Endothelial cell of umbilical vein (primary cell): Measurements from ENCODE around the gene SRA1. TPM values are rescaled to one million over a fixed set of nuclear protein-coding genes. Genes with fewer than 3 reads are reported as not detected.
A peak's percentile ranks its signal among the peaks of the same experiment; 100 is the strongest.

Experiments used
- BruUV-seq: library from RNA; stranded (reverse); fragments of 400-500 nt; replicated peaks from 2 replicates; lab custom pipeline; 2021; lab: Mats Ljungman, UMichigan
- CTCF ChIA-PET: fragments of 300-600, 350-600 bp; sonication (Branson Sonifier 250); formaldehyde crosslinking; loops from one replicate; lab custom pipeline; 2021; ENCODE audit warnings: antibody characterized with exemption, inconsistent platforms; lab: Charles Lee
- POLR2A ChIA-PET: fragments of 300-600, 350-600 bp; sonication (Branson Sonifier 250); formaldehyde crosslinking; loops from one replicate; lab custom pipeline; 2021; ENCODE audit warnings: antibody characterized with exemption, inconsistent platforms; lab: Charles Lee
- DNase-seq: peaks from one replicate; pipeline ENCODE4 v3.0.0-alpha.2; 2011; ENCODE audit warnings: low read depth, low spot score
- FAIRE-seq: peaks from 2 replicates; lab custom pipeline; 2011; peaks lifted over from hg19 to GRCh38; lab: Jason Lieb, UNC
- H2AFZ ChIP-seq: 2 replicates; pipeline ENCODE4 v1.6.0; 2012; ENCODE audit warnings: low read depth, low read length, control low read depth, inconsistent platforms
- H3K27ac ChIP-seq: 2 replicates; pipeline ENCODE4 v1.5.1; 2011; ENCODE audit warnings: low read depth, mild to moderate bottlenecking, control low read depth, low read length, moderate library complexity; ENCODE audit not compliant: insufficient read depth
- H3K27me3 ChIP-seq, 2 experiments: 2 replicates each; pipeline versions ENCODE4 v1.6.0 to v1.6.1; 2011; ENCODE audit warnings: low read length in 2 of 2, mixed read lengths in 1 of 2; ENCODE audit not compliant: control insufficient read depth in 2 of 2, insufficient read depth in 2 of 2
- H3K36me3 ChIP-seq, 2 experiments: 2 replicates in 1 of 2; 3 replicates in 1 of 2; pipeline ENCODE4 v1.5.1; 2011; ENCODE audit warnings: low read length in 2 of 2, mild to moderate bottlenecking in 1 of 2, moderate library complexity in 1 of 2; ENCODE audit not compliant: control insufficient read depth in 2 of 2, insufficient read depth in 2 of 2; ENCODE audit errors: extremely low read depth in 1 of 2
- H3K4me1 ChIP-seq: 3 replicates; pipeline ENCODE4 v1.5.1; 2011; ENCODE audit warnings: mild to moderate bottlenecking, low read length; ENCODE audit not compliant: control insufficient read depth, insufficient read depth; ENCODE audit errors: extremely low read depth
- H3K4me2 ChIP-seq: 2 replicates; pipeline ENCODE4 v1.6.1; 2011; ENCODE audit warnings: low read length, control low read depth, mixed read lengths; ENCODE audit not compliant: insufficient read depth
- H3K4me3 ChIP-seq, 3 experiments: fragments of 200-600 bp in 1 of 3; sonication (generic), shearing (Covaris generic) in 1 of 3; replicated peaks in 1 of 3; 2 replicates each; pipeline ENCODE4 v1.5.1; 2011 to 2016; ENCODE audit warnings: control low read depth in 3 of 3, low read length in 3 of 3, mild to moderate bottlenecking in 2 of 3, inconsistent platforms in 1 of 3, low read depth in 1 of 3, moderate library complexity in 1 of 3; ENCODE audit not compliant: insufficient read depth in 1 of 3
- H3K79me2 ChIP-seq: 2 replicates; pipeline ENCODE4 v1.6.0; 2012; ENCODE audit warnings: low read length, inconsistent platforms; ENCODE audit not compliant: control insufficient read depth, insufficient read depth
- H3K9ac ChIP-seq: replicated peaks from 2 replicates; pipeline ENCODE3; 2011; ENCODE audit warnings: low read length, control low read depth; ENCODE audit not compliant: insufficient read depth; ENCODE audit errors: extremely low read depth
- H3K9me1 ChIP-seq: replicated peaks from 3 replicates; pipeline ENCODE4 v1.6.0; 2011; ENCODE audit warnings: mild to moderate bottlenecking, low read length; ENCODE audit not compliant: control insufficient read depth, insufficient read depth; ENCODE audit errors: extremely low read depth
- H3K9me3 ChIP-seq: replicated peaks from 2 replicates; pipeline ENCODE4 v1.5.1; 2012; ENCODE audit warnings: low read length, inconsistent platforms; ENCODE audit not compliant: control insufficient read depth, insufficient read depth
- H4K20me1 ChIP-seq: replicated peaks from 2 replicates; pipeline ENCODE3; 2011; ENCODE audit warnings: mild to moderate bottlenecking, low read length; ENCODE audit not compliant: control insufficient read depth, insufficient read depth; ENCODE audit errors: extremely low read depth
- EZH2 ChIP-seq: IDR thresholded peaks from 2 replicates; pipeline ENCODE4 v1.6.1; 2012; ENCODE audit warnings: borderline replicate concordance, low read depth, mild to moderate bottlenecking, moderate library complexity, low read length, inconsistent platforms; ENCODE audit not compliant: severe bottlenecking
- FOS ChIP-seq: IDR thresholded peaks from 2 replicates; pipeline ENCODE4 v1.6.1; 2011; ENCODE audit warnings: mild to moderate bottlenecking, low read length, moderate library complexity, borderline replicate concordance; ENCODE audit not compliant: insufficient read depth
- GATA2 ChIP-seq: IDR thresholded peaks from 2 replicates; pipeline ENCODE4 v1.7.0; 2011; ENCODE audit warnings: low read depth, mild to moderate bottlenecking, moderate library complexity, mixed read lengths, low read length; ENCODE audit not compliant: insufficient read length, insufficient read depth
- JUN ChIP-seq: IDR thresholded peaks from 2 replicates; pipeline ENCODE4 v1.6.1; 2011; ENCODE audit warnings: borderline replicate concordance, low read depth; ENCODE audit not compliant: insufficient read length, insufficient read depth
- MYC ChIP-seq: IDR thresholded peaks from one replicate; pipeline ENCODE4 v1.6.1; 2011; ENCODE audit warnings: mild to moderate bottlenecking, low read depth, low read length
- POLR2A ChIP-seq: IDR thresholded peaks from 2 replicates; pipeline ENCODE4 v1.6.1; 2012; ENCODE audit warnings: low read depth, mild to moderate bottlenecking, control low read depth, low read length
- POLR2AphosphoS5 ChIP-seq: IDR thresholded peaks from 2 replicates; pipeline ENCODE4 v1.6.1; 2012; ENCODE audit warnings: low read depth, mild to moderate bottlenecking, control low read depth, low read length, moderate library complexity; ENCODE audit not compliant: insufficient read depth
- dilution Hi-C: fragments of 300-500 bp; cut with MboI; formaldehyde crosslinking; loops from one replicate; pipeline ENCODE4 v1.15.0; 2019; ENCODE audit warnings: low sequenced_read_pairs; ENCODE audit not compliant: extremely low pct_ligation_motif_present
- intact Hi-C: fragments of 100-400 bp; cut with micrococcal nuclease; formaldehyde crosslinking; loops from one replicate; pipeline ENCODE4 v1.10.0; 2022
- polyA plus RNA-seq, 4 experiments: library from polyadenylated mRNA; depleted of rRNA in 3 of 4; stranded (reverse) in 3 of 4; unstranded in 1 of 4; fragments of >200 nt; gene quantifications; 2 replicates each; pipeline versions ENCODE4 v1.2.1 to v1.2.3, GENCODE V29; 2011 to 2012; ENCODE audit warnings: missing spikeins in 1 of 4
- total RNA-seq: library from RNA; stranded (reverse); gene quantifications from 2 replicates; pipeline ENCODE4 v1.2.3, GENCODE V29; 2021
- TF ChIP-seq, protein P1 (sequence below): IDR thresholded peaks from 2 replicates; pipeline ENCODE4 v1.6.1; 2011; ENCODE audit not compliant: insufficient read depth, insufficient read length
- TF ChIP-seq, protein P2 (sequence below), 2 donors: IDR thresholded peaks; 1 replicate in 1 of 2; 2 replicates in 1 of 2; pipeline ENCODE4 v1.5.1; 2011; ENCODE audit warnings: low read length in 2 of 2, mild to moderate bottlenecking in 2 of 2, moderate library complexity in 2 of 2, control low read depth in 1 of 2, inconsistent platforms in 1 of 2, low read depth in 1 of 2; ENCODE audit not compliant: insufficient read depth in 1 of 2; ENCODE audit errors: extremely low read depth in 1 of 2

SRA1 gene
- total and polyA plus RNA-seq, 2 donors (not counting 3 experiments of a cell fraction or from before 2014, with no cell fraction given): 17.6 to 19.7 TPM

- Histone ChIP-seq H3K4me2 (peak overlapping the region; percentile 94), H3K36me3 (peaks cover 3 to 24% of the 10 kb centered on the region in 2 experiments), H3K79me2 (peaks cover 9% of the 10 kb centered on the region), H3K9me3 (no peaks in the 10 kb centered on the region), H3K9me1 (no peaks in the 10 kb centered on the region), H3K4me1 (peaks cover 8% of the 10 kb centered on the region), H2AFZ (no peak overlapping the region), H3K27me3 (no peaks in the 10 kb centered on the region), H3K27ac (no peak overlapping the region), H3K4me3 (peak overlapping the region in 1 of 3 experiments; percentile 84), H4K20me1 (no peaks in the 10 kb centered on the region), H3K9ac (no peak overlapping the region)
- intact Hi-C loops (loop anchor here (2.0 kb wide), 1 partner anchor 31 kb away; no protein-coding TSS in a partner anchor), dilution Hi-C loops (no loop called here)
- no peak for DNase-seq
- POLR2A ChIA-PET: interaction anchor here (0.9 kb wide), 1 partner anchor 125 kb away, joined by 4 read pairs; the partner anchor contains the start of genes HARS1 and HARS2
- TF ChIP-seq, protein P1, sequence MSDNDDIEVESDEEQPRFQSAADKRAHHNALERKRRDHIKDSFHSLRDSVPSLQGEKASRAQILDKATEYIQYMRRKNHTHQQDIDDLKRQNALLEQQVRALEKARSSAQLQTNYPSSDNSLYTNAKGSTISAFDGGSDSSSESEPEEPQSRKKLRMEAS: no peak
- TF ChIP-seq GATA2 (no peak), JUN (no peak), FOS (no peak), MYC (no peak), POLR2A (no peak), EZH2 (no peak), POLR2AphosphoS5 (no peak)
- TF ChIP-seq, protein P2, sequence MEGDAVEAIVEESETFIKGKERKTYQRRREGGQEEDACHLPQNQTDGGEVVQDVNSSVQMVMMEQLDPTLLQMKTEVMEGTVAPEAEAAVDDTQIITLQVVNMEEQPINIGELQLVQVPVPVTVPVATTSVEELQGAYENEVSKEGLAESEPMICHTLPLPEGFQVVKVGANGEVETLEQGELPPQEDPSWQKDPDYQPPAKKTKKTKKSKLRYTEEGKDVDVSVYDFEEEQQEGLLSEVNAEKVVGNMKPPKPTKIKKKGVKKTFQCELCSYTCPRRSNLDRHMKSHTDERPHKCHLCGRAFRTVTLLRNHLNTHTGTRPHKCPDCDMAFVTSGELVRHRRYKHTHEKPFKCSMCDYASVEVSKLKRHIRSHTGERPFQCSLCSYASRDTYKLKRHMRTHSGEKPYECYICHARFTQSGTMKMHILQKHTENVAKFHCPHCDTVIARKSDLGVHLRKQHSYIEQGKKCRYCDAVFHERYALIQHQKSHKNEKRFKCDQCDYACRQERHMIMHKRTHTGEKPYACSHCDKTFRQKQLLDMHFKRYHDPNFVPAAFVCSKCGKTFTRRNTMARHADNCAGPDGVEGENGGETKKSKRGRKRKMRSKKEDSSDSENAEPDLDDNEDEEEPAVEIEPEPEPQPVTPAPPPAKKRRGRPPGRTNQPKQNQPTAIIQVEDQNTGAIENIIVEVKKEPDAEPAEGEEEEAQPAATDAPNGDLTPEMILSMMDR (IDR thresholded peaks at IDR 0.05; ENCODE audit: extremely low read depth in 1 of 2, insufficient read depth in 1 of 2, low read depth in 1 of 2, low read length in 2 of 2): no peak
- CTCF ChIA-PET: interaction anchor here (1.0 to 3.3 kb wide), 4 partner anchors 18 to 73 kb away, joined by 4 to 22 read pairs (median 8); partner anchors contain the start of genes CD14, EIF4EBP3 and TMCO6
- BruUV-seq: no TSS peak
- FAIRE-seq: no peak
Measured at GRCh38 chr5:140565780-140566095, 8.5 kb upstream of the SRA1 start.
